CD4-positive, alpha-beta T cell treated with Interleukin-17A for 1 hour (primary cell): ENCODE results near the gene NKD2.

ENCODE experiments used
- DNase-seq: peaks from one replicate; pipeline ENCODE4 v3.0.0-alpha.2; 2020

The NKD2 gene

DNA sequence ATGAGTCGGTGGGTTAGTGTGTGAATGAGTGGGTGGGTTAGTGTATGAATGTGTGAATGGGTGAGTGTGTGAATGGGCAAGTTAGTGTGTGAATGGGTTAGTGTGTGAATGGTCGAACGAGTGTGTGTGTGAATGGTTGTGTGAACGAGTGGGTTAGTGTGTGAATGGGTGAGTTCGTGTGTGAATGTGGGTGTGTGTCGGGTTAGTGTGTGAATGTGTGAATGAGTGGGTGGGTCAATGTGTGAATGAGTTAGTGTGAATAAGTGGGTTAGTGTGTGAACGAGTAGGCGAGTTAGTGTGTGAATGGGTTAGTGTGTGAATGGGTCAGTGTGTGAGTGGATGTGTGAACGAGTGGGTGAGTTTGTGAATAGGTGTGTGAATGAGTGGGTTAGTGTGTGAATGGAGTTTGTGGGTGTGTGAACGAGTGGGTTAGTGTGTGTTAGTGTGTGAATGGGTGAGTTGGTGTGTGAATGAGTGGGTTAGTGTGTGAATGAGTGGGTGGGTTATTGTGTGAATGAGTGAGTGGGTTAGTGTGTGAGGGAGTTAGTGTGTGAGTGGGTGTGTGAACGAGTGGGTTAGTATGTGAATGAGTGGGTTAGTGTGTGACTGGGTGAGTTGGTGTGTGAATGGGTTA, 38.8 kb downstream of the NKD2 start:
- DNase-seq, result no peak

DNA sequence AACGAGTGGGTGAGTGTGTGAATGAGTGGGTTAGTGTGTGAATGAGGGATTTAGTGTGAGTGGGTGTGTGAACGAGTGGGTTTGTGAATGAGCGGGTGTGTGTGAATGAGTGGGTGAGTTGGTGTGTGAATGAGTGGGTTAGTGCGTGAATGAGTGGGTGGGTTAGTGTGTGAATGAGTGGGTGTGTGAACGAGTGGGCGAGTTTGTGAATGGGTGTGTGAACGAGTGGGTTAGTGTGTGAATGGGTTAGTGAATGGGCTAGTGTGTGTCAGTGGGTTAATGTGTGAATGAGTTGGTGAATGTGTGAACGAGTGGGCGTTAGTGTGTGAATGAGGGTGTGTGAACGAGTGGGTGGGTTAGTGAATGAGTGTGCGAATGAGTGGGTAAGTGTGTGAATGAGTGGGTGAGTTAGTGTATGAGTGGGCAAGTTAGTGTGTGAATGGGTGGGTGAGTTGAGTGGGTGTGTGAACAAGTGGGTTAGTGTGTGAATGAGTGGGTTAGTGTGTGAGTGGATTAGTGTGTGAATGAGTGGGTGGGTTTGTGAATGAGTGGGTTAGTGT, 39.6 kb downstream of the NKD2 start:
- DNase-seq, result no peak

DNA sequence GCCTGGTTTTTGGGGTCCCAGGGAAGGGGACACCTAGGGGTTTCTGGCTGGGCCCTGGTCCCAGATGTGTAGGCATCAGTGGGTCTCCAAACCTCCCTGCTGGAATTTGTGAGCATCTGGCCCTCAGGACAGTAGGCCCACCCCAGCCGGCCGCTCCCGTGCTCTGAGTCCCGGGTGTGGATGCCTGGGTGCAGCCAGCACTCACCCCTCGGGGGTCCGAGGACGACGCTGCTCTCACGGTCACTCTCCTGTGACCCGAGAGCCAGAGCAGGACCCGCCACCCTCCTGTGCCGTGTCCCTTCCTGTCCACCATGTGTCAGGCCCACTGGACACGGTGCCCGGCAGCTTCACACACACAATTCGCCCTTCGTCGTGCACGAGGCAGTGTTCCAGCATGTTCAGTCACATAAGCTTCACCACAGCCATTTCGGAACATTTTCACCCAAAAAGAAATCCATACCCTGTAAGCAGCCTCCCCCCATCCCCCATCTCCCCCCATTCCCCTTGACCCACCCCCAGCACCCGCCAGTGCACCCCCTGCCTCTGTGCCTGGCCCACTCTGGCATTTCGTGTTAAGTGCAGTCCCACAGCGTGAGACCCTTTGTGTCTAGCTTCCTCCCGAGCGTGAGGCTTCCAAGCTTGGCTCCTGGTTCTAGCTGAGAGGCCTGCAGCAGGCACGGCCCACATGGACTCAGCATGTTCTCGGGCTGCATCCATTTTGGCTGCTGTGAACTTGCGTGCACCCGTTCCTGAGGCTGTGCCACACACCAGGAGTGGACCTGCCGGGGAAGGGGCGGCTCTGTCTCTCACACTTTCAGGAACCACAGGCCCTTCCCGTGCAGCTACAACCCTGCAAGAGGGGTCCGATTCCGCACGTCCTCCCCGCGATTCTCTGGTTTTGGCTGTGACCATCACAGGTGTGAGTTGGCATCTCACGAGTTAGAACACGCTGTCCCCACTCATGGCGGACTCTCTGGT, 40.5 kb downstream of the NKD2 start:
- no peak for DNase-seq

DNA sequence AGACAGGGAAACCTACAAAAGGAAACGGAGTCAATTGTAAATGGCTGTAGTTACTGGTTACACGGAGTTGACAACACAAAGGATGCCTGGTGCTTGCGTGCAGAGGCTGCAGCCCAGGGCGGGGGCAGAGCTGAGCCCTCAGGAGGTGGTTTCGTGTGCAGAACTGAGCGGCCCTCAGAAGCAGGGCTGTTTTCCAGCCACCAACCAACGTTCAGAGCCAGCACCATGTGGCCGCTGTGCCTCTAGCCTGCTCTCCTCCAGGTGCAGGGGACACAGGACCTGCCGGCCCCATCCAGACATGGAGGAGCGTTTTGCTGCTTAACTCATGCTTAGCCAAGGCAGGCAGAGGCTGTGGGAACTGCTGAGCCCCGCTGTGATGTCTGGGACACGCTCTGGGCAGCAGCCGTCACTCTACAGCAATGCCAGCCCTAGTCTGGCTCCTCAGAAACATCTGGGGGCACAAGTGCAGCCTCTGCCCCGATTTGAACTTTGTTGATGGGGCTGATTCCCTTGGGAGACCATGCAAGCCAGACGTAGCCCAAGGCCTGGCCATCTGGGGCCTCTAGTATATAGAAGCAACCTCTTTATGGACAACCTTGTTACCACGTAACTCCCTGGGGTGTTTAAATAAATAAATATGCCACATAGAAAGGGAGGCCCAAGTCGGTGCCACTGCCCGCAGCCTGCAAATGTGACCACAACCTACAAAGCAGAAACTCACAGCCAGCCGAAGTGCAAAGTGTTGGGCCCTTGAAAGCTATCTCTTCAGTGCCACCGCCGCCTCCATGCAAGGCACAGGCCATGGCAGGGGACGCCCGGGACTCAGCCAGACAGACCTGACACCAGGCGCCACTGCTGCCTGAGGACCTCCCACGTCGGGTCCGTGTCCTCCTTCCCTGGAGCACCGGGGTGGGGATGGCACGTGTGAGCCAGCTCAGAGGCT, 42.1 kb downstream of the NKD2 start:
- DNase-seq, result no peak

DNA sequence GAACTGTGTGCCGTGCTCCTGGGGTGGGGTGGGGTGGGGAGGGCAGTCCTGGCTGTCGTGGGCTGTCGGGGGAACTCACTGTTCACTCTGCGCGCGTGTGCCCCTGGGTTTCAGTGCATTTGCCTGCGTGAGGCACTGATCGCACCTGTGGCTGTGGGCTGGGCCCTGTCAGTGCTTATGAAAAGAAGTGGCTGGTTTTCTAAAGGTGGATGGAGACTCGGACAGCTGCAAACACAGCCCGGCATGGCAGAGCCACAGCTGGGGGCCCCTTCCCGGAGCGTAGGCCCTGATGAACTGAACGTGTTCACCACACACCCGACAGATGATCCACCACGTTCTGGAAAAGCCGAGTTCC, 42.7 kb downstream of the NKD2 start:
- DNase-seq, result no peak

DNA sequence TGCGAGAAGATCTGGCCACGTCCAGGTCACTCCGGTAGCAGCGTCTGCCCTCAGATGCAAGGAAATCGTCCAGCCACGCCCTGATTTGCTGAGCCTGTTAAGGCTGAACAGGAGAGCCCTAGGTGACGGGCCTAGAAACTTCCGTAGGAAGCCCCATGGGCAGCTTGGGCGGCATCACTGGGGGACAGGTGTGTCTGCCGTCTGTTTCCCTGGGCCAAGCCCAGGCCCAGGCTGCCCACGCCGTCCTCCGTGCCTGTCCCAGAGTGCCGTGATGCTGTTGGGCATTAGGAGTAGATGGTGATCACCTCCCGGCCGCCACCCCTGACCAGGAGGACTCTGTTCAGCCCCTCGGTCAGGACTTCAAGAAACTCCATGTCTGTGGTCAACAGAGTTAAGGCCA, 43.5 kb downstream of the NKD2 start:
- no peak for DNase-seq

DNA sequence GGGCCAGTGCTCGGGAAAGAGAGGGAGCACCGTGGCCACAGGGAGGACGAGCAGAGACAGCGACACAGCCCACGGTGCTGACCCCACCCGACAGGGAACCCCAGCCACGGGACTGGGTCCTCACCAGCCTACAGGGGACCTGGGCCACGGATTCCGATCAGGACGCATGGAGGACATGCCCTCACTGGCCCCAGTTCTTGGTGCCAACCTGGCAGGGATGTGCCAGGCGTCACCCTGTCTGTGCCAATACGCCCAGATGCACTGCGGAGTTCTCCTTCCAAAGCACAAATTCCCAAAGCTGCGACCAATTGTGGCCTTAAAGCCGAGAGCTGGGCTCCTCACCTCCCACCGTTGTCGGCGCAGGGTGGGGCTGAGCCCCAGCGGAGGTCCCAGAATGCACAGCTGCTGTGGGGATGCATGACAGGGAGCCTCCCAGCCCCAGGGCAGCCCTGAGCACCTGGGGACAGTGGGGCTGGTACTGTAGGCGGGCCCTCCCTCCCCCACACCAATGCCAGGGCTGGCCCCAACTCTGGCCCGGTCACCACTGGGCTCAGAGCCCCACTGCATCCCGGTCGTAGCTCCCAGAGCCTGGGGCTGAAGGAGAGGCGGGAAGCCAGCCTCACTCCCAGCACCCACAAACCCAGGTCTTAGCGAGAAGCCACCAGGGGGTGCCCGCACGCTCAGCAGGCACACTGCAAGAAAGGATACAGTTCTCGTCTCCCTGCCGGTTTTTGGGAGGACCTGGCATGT, 44.2 kb downstream of the NKD2 start:
- DNase-seq, result no peak

DNA sequence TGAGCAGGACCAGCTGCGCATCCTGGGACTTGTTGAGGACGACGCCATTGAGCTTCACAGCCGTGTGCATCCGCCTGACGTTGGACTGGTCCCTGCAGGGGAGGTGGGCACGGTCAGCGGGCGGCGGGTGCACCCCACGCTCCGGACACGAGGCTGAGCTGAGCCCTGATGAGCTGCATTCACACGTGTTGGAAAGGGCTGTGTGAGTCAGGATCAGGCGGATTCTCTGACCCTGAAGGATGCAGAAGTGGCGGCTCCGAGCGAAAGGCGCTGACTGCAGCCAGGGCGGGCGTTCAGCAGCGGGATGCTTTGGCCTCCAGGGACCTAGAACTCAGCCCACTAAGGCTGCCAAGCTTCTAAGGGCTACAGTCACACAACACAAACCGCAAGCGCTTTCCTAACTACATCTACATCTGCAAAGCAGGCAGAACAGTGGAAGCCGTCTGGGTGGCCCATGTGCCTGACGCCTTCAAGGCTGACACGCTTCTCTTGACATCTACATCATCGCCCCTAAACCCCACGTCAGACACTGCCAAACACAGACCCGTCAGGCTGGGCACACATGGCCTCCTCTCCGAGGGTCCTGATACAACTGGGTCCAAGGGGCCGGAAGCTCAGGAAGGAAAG, 44.9 kb downstream of the NKD2 start:
- no peak for DNase-seq

DNA sequence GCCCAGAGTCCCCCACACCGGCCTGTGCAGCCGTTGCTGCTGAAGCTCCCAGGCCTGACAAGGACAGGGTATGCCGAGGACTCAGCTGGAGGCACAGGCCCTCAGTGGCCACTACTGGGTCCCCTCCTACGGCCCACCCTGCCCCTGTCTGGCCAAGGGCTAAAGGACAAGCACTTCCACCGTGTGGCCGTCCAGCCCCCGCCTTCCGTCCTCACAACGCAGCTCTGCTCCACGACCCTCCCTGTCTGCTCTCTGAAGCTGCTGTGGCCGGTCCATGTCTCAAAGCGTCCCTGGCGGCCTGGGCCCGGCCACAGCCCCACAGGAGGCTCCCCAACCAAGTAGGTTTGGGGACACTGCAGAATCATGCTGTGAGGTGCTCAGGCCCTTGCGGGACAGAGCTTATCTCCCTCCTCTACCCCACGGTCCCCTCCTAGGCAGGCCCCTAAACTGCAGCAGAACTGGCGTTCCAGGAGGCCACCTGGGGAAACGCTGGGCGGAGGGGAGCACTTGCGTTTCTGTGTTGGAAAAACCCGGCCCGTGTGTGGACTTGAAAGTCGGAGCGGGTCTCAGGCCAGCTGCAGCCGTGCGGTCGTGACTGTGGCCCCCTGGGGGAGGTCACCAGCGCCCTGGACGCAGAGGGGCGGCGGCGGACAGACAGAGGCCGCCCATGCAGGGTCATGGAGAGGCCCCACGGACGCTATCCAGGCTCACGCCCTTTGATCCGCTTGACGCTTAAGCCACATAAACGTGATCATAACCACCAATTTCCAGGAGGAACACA, 45.6 kb downstream of the NKD2 start:
- DNase-seq, result no peak

DNA sequence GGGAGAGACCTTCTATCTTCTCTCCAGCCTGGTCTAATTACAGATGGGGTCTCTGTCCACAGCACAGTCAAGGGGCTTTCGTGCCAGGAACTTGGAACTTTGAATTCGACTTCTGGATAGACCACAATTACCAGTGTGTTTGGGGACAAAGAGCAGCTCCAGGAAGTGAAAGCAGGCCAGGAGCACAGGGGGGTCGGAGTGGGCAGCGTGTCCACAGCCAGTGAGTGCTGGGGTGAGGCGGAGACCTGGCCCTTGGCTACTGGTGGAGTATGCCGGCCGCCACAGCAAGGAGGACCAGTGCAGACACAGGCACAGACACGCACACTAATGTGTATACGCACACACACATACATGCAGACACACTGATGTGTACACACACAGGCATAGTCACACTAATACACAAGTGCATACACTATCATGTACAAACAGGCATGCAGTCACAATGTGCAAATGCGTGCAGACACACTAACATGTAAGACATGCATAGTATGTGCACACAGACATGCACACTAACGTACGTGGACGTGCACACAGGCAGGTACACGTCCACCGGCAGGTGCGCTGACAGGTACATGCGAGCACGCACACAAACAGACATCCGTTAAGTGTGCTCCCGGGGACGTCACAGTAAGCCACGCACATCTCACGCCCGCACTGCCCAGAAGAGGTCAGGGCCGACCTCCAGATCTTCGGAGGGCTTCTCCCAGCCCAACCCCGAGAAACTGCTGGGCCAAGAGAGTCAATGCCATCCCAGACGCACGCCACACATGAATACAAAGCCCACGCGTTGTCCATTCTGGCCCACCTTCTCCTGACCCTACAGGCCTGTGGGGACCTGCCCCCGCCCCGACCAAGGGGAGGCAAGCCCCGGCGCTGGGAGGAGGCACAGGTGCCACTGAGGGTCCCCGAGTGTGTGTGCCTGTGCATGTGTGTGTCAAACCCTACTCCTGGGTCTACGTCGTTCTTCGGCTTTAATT, 46.5 kb downstream of the NKD2 start:
- DNase-seq, result no peak

DNA sequence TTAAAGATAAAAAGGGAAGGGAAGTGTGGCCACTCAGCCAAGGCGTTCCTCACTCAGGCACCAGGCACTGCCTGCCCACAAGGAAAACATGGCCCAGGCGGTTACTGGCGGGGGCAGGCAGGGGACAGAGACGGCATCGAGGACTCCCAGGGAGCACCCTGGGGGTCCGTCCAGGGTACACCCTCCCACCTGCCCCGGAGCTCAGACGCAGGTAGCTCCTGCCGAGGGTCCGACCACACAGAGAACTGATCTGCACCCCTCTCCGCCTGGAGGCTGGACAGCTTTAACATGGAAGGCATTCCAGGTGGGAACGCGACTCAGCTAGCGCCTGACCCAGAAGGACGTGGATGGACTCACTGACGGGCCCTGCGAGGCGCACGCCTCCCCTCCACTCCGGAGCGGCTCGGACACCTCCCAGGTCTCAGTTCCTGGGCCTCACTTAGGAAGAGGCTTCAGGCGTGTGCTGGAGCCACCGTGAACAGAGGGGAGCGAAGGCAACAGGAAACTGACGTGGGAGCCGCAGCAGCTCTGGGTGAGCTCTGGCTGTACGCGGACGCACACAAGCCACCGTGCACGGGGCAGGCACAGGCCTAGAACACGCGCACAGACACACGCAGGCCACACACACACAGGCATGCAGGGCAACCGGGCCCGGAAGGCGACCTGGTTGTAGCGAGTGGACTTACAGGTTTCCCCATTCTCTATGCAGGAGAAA, 47.5 kb downstream of the NKD2 start:
- DNase-seq, result no peak

DNA sequence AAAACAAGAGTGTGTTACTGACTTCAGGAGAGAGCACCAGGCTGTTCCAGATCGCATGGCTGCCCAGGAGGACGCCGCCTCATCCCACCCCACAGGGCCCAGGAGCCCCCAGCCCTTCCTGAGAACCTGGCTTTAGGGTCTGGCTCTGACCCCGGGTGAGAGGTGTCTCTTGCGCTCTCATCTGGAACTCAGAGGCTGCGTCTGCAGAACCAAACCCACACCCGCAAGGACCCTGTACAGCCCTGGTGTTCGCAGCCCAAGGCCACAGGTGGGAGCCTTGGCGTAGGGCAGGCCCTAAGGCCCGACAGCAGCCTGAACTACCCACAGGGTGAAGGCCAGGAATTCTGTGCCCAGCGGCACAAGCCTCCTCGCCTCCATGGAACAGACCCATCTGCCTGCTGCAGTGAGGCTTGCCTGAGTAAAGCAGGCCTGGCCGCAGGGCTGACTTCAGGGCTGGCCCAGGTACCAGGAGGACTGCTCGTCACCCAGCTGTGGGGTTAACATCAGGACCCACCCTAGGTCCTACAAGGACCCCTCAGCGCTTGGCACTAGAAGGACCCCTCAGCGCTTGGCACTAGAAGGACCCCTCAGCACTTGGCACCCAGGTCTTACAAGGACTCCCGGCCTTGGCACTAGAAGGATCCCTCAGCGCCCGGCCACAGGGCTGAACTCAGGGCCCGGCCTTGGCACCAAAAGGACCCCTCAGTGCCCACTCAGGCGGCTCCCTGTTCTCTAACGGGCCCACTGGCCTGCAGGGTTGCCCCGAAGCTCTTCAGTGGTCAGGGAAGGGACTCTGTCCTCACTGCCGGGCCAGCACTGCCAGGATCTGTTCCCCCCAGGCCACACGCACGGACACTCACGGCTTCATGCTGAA, 48.2 kb downstream of the NKD2 start:
- DNase-seq, result no peak

DNA sequence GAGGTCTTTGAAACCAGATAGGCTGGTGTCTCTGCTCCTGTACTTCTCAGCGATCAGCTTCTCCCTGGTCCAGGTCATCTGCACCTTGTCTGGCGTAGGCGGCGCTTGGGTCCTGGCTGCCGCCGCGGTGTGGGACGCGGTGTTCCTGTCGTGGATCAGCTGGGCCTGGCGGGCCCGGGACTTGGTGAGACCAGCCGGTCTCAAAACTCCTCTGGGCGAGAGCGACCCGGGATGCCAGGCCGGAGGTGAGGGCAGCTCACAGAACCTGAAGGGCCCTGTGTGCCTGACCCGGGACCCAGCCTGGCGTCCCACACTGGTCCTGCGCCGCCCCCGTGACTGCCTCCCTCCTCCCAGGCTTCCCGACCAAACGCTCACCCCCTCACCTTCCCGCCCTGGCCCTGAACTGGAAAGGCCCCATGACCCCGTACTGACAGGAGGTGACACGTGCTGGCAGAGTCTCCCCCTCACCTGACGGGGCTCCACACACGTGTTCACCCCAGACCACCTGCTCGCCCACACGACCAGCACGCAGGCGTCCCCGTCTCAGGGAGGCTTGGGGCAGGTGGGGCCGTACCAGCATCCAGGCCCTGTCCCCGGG, 49.0 kb downstream of the NKD2 start:
- DNase-seq, result no peak

DNA sequence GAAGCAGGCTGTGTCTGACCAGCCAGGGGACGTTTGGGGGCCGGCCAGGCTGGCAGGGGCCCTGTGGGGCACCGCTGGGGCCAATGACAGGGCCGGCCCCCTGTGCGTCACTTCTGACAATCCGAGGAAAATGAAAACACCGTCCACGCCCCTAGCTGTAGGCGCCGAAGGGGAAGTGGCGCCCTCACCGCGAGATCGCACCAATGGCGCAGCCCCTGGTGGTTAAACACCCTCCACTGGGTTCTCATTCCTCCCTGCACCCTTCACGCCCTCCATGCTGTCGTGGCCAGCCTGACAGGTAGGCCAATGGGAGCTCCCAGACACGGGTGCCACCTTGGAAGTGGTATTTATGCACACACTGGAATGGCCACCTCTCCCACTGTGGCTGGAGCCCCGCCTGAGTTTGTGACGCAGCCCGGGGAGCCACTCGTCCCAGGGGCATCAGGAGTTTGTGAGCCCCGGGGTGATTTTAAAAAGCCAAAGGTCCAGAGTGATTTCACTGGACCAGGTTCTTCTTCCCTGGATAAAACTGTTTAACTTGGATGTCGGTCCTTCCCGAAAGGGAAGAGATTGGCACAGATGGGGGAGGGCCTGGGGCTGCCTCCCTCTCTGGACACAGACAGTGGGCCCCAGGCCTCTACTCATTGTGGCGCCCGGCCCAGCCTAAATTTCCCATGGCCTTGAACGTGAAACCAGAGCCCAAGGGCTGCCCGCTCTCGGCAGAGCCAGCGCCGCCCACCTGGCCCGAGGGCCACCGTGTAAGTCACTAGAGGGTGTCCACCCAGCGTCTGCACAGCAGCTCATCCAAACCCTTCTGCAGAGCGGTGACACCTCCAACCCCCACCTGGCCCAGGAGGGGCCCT, 49.7 kb downstream of the NKD2 start:
- no peak for DNase-seq

DNA sequence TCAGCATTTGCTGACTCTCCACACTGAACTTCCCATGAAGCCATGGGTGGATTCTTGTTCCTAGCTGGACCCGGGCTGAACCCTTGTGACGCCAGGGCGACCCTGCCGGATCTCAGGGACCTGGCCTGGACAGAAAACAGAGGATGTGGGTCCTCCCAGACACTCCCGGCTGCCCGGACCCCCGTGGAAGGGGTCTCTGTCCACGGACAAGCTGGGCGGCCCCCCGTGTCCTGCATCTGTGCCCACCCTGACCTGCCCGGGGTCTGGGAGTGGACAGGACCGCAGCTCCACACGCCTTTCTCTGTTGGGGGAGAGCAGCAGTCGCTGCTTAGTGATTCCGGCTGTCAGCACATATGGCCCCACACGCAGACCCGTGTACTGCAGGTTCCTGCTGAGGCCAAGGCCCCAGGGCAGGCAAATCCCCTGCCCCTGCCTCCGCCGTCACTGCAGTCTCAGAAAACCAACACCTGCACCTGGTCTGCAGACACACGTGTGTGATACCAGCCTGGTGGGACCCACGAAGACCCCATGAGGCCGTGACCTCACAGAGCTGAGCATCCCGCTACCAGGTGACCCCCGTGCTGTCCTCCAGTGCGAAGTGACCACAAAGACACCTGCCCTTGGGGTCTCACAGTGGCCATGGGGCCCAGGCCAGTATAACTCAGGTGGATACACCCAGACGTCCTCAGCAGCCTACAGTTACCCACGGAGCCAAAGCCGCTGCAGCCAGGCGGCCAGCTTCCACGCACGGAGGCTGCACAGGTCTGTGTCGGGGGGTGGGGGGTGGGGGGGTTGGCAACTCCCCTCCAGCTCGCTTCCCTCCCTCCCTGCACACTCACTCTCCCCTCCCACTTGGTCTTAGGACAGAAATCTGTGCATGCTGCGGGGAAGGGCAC, 50.6 kb downstream of the NKD2 start:
- DNase-seq, result no peak
